Raji (cell line): ENCODE results near the gene RASL10B.

Experiments
- POLR2A ChIP-seq: IDR thresholded peaks from 2 replicates; pipeline ENCODE4 v1.6.1; 2011; ENCODE audit warnings: low read depth, low read length, control low read depth; ENCODE audit not compliant: insufficient read depth

The RASL10B gene

GRCh38 chr17:35747540-35748017 lies 16.1 kb downstream of the RASL10B start:
- TF ChIP-seq POLR2A: no peak

DNA sequence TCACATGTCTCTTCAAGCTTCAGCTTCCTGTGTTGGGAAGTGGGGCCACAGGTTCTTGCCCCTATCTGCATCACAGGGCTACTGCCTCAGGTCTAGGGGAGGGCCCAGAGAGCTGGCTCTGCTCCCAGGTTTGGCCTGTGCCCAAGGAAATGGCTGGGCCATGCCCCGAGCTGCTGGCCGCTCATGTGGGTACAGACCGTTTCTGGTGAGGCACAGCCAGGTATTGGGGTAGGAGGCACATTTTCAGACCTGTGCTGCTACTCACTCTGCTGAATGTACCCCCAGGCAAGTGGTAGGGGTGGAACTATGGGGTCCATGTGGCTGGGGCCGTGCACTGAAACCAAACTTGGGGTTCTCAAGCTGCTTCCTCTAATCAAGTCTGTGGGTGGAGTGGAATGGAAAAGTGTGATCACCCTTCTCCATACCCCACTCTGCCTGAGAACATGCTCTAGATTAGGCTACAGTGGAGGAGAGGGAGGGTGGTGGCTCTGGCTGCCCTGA lies 17.0 kb downstream of the RASL10B start:
- TF ChIP-seq POLR2A: no peak

- TF ChIP-seq POLR2A: no peak
Measured at GRCh38 chr17:35748979-35749378, 17.5 kb downstream of the RASL10B start.

DNA sequence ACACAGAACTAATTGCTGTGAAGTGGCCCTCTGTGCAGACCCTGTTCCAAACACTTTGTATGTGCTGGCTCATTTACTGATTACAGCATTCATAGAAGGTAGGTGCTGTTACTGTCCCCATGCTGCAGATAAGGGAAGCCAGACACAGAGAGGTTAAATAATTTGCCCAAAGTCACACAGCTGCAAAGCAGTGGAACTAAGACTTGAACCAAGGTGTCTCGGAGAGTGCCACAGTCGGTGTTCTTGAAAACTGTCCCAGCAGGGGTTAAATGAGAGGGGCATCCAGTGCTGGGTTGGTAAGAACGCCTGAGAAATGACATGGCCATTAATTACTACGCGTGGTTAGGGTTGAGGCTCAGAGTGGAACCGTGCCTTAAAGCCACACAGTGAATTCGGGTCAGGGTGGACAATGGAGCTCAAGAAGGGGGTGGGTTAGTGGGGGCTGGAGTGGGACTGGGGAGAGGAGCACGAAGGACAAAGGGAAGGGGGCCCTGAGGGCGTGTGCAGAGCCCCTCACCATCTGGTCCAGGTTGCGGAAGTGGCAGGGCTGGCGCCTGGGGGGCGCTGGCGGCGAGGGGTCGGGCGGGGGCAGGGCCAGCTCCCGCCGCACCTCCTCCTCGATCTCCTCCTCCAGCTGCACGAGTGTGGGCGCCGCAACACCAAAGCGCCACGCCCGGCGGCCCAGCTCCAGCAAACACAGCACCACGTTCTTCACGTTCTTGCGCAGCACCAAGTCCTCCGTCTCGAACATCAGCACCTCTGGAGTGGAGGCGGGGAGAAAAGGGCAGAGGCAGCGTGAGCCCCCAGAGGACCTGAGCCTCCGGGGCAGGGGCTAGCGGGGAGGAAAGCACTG lies 18.3 kb downstream of the RASL10B start:
- TF ChIP-seq POLR2A: no peak

GRCh38 chr17:35750526-35751395 lies 19.3 kb downstream of the RASL10B start:
- no peak for TF ChIP-seq POLR2A

DNA sequence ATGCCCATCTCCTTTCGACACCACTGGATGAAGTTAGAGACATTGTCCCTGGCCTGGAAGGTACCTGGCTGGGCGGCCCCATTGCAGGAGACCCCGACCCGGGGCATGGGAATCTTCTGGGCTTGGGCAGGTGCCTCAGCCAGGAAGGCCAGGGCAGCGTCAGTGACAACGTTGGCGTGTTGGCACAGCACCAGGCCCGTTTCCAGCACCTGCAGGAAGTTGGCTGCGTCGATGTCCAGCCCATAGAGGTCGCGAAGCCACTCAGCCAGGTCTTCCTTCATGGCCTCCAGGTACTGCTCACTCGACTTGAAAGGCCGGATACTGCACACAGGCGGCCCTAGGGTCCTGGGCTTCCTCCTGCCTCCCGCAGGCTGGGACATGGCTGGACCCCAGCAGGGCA lies 21.0 kb downstream of the RASL10B start:
- no peak for TF ChIP-seq POLR2A

- TF ChIP-seq POLR2A: no peak
Measured at GRCh38 chr17:35752945-35753764, 21.7 kb downstream of the RASL10B start, which contains the start of gene GAS2L2. GAS2L2 (minus strand) TSS chr17:35753239; CDS start chr17:35752850, 389 bp downstream.

GRCh38 chr17:35757243-35757642 lies 25.8 kb downstream of the RASL10B start:
- no peak for TF ChIP-seq POLR2A

GRCh38 chr17:35760587-35760986 lies 29.1 kb downstream of the RASL10B start, which contains the start of gene C17orf50:
C17orf50 (plus strand) TSS chr17:35760887; CDS start chr17:35760942, 55 bp downstream.
- no peak for TF ChIP-seq POLR2A

DNA sequence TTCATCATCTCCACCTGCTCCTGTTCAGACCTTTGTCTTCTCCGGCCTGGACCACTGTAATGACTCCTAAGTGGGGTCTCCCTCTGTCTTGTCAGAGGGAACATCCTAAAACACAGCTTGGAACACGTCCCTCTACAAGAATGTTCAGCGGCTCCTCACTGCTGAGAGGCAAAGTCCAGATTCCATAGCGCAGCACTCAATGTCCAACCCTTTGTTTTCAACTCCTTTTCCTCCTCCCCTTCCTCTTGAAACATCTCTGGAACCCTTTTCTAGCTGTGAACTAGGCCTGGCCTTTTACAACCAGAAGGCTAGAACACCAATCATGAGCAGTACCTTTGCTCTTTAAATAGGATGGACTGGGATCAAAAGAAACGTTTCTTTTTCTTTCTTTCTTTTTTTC lies 30.2 kb downstream of the RASL10B start:
- no peak for TF ChIP-seq POLR2A

DNA sequence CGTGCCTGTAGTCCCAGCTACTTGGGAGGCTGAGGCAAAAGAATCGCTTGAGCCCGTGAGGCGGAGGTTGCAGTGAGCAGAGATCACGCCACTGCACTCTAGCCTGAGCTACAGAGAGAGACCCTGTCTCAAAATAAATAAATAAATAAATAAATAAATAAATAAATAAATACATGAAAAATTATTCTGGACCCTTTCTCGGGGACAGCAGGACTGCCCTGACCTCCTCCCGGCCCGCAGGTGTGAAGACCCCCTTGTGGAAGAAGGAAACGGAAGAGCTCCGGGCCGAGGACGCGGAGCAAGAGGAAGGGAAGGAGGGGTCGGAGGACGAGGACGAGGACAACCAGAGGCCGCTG lies 32.3 kb downstream of the RASL10B start:
- no peak for TF ChIP-seq POLR2A

- TF ChIP-seq POLR2A: peak; percentile 35; the same call in 1 of the 2 replicates
Measured at GRCh38 chr17:35764123-35764991, 32.9 kb downstream of the RASL10B start.

DNA sequence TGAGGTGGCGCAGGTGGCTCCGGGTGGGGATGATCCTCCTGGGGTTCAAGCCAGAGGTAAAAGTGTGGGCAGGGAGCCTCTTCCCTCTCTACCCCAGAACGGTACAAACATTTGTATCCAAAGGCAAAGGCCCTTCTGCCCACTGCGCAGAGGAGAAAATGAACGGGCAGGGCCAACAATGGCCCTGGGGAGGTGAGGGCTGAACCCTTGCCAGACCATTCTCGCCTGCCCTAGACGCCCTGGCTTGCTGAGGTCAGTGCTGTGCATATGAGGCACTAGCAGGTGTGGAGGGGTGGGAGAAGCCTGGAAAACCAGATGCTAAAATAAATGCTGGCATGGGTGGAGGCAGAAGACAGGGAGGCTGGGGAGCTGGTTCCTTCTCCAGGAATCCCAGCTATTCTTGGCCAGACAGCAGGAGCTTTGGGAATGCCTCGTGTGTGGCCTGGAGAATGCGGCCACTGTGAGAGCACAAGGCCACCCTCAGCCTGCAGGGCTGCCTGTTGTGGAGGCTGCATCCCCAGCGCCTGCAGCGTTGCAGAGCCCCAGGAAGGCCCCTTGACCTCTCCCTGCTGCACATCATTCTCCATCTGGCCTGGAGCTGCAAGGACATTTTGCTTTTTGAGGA lies 33.8 kb downstream of the RASL10B start:
- TF ChIP-seq POLR2A: no peak

- no peak for TF ChIP-seq POLR2A
Measured at GRCh38 chr17:35765756-35766488, 34.5 kb downstream of the RASL10B start.
